ENCODE results near the gene C4orf46.

The C4orf46 gene

DNA sequence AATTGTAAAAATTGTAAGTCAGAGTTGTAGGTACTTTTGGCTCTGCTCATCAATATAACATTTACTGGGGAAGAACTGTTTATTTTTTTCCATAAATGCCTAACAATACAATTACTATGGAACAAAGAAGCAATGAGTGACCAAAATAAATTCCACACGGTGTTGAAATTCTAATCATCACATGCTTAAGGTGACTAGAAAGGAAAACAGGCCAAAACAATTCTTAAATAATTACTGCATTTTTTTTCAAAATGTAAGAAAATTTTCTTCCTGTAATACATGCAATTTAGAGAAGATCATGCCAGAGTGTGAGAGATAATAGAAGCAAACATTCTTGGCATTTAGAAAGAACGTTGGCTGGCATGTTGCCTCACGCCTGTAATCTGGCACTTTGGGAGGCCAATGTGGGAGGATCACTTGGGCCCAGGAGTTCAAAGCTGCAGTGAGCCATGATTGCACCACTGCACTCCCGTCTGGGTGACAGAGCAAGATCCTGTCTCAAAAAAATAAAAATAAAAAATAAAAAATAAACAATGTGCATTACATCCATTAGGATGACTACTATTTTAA lies 22.5 kb downstream of the C4orf46 start:
- DNase-seq, result no peak

DNA sequence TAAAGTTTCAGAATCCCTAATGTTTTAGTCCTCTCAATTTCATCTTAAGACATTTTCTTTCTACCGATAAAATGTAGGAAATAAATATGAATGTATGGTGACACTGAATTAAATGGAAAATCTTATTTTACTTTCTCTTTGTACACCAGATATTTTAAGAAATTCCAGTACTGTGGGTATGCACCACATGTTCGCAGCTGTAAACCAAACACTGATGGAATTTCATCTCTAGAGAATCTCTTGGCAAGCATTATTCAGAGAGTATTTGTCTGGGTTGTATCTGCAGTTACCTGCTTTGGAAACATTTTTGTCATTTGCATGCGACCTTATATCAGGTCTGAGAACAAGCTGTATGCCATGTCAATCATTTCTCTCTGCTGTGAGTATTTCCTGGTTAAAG lies 26.9 kb downstream of the C4orf46 start:
- DNase-seq, result no peak

DNA sequence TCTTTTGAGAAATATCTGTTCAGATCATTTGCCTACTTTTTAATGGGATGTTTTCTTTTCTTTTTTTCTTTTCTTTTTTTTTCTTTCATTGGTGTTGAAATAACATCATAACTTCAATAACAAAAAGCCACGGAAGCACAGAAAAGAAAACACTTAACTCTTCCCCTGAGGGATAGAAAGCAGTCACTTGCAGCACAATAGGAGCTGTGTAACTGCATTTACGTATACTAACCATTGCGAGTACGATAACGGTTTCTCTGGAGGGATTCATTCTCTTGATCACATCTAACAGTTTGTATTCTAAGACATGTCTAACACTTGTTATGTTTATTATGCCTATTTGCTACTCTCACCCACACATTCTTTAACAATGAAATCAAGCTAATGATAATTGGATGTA lies 27.3 kb downstream of the C4orf46 start:
- no peak for DNase-seq

DNA sequence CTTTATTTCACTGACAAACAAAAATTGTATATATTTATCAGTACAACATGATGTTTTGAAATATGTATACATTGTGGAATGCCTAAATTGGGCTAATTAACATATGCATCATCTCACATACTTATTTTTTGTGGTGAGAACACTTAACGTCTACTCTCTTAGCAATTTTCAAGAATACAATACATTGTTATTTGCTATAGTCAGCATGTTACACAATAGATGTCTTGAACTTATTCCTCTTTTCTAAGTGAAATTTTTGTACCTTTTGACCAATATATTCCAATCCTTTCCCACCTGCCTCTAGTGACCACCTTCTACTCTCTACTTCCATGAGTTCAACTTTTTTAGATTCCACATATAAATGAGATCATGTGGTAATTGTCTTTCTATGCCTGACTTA lies 35.1 kb downstream of the C4orf46 start:
- no peak for DNase-seq

DNA sequence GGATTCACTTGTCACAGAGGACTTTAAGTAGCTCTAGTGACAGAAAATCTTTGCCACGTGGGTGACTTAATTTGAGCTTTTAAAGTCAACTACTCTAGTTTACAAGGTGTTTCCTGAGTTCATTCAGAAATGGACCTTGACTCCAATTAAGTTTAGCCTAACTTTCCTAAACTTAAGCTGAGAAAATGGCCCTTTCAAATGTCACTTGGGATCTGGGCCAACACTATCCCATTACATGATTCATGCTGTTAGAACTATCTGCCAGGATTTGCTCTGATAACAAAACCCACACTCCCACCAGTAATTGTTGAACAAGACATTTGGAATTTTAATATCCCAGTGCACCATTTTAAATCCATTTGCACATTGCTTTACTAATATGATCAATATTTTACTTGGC lies 40.8 kb downstream of the C4orf46 start:
- DNase-seq, result no peak

DNA sequence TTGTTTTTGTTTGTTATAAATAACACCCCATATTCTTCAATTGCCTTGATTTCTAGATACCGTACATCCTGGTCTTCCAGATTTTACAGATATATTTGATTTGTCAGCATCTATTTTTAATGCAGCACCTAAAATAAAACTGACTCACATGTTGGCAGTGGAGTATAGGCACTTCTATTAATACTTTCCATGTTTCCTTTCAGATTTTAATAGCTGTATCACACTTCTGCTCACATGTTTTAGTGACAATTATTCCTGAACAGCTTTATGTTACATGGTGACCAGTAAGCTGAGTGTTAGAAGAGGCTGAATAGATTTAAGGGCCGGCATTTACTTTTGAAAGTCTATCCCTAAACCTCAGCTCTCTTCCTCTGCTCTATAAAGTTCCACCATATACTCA lies 46.1 kb downstream of the C4orf46 start:
- no peak for DNase-seq

DNA sequence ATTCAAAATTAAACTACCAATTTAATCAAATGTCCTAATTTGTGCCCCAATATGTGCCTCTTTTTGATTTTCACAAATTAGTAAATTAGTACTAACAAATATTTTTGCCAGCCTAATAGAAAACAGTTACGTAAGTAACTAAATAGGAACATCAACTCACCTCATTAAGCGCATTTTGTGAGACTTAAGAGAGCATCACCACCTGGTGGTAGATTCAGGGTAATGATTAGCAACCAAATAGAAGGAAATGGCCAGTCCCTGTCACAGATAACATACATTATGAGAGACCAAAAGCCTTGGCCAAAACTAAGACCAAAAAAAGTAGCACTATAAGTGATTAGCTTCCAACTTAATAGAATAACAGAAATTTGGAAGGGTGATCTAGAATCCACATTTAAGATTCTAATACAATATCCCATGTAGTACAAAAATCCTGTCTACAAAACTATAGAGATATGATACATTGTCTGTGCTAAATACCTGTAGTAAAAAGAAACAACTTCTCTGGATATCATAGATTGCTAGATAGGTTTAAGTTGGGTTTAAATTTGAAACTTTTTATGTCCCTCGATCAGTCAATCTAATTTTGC lies 46.7 kb downstream of the C4orf46 start:
- no peak for DNase-seq

DNA sequence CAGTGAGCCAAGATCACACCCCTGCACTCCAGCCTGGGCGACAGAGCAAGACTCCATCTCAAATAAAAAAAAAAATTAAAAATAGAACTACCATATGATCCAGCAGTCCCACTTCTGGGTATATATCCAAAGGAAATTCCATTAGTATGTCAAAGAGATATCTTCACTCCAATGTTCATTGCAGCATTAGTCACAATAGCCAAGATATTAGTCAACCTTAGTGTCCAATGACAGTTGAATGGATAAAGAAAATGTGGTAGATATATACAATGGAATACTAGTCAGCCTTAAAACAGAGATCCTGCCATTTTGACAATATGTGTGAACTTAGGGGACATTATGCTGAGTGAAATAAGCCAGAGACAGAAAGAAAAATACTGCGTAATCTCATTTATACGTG lies 49.4 kb downstream of the C4orf46 start:
- no peak for DNase-seq

DNA sequence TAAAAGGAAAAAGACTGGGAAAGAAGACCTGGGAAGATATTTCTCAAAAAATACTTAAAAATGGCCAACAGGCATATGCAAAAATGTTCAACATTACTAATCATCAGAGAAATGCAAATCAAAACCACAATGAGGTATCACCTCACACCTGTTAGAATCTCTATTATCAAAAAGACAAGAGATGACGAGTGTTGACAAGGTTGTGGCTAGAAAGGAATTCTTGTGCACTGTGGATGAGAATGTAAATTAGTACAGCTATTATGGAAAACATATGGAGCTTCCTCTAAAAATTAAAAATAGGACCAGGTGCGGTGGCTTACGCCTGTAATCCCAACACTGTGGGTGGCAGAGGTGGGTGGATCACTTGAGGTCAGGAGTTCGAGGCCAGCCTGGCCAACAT lies 50.0 kb downstream of the C4orf46 start:
- DNase-seq, result no peak

DNA sequence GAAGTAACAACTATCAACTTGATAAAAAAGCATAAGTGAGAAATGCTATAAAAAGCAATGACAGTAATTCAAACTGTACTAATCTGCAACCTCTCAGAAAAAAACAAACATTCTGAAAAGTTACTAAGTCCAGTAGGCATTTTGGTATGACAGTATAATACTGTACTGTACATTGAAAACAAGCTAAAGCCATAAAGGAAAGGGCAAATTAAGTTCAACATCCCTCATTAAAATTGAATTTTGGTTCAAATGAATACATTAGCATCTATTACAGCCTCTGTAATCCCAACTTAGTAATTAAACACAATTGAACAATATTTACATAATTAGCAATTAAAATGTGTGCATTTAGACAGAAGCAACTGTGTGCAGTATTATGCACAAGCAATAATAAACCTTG lies 53.7 kb downstream of the C4orf46 start:
- DNase-seq, result no peak

All from activated T-cell treated with anti-CD3 and anti-CD28 coated beads for 4 hours (primary cell).